ENCODE measurements around the gene TIMP3.

The TIMP3 gene

GRCh38 chr22:32830957-32831356 lies 29.5 kb downstream of the TIMP3 start:
- DNase-seq: no peak
- Histone ChIP-seq H3K27me3 (ENCODE audit: control insufficient read depth in 1 of 2, insufficient read depth in 1 of 2, low read length in 2 of 2) (no peaks in the 10 kb centered on the region), H2AFZ (ENCODE audit: low read depth, low read length) (no peak overlapping the region), H3K18ac (ENCODE audit: low read depth in 1 of 2, low read length in 2 of 2) (no peak overlapping the region), H3K23ac (ENCODE audit: low read length in 2 of 2) (no peak overlapping the region), H3K4me1 (ENCODE audit: control insufficient read depth, insufficient read depth, low read depth, low read length) (no peaks in the 10 kb centered on the region), H3K4me2 (ENCODE audit: low read length, poor library complexity, severe bottlenecking) (no peak overlapping the region), H2BK12ac (ENCODE audit: low read length in 2 of 2) (peak overlapping the region in 1 of 2 experiments; percentile 5), H3K27ac (ENCODE audit: low read length, poor library complexity, severe bottlenecking) (no peak overlapping the region), H3K9ac (ENCODE audit: low read length) (peak overlapping the region; percentile 35), H2AK5ac (ENCODE audit: low read length, severe bottlenecking) (no peak overlapping the region), H2BK5ac (ENCODE audit: low read depth, low read length, poor library complexity, severe bottlenecking) (no peak overlapping the region), H2BK120ac (ENCODE audit: low read depth, low read length) (no peak overlapping the region), H2BK15ac (ENCODE audit: low read depth, poor library complexity, severe bottlenecking) (no peak overlapping the region), H4K8ac (ENCODE audit: low read length) (no peak overlapping the region), H3K4ac (ENCODE audit: low read depth in 1 of 2, low read length in 2 of 2) (no peak overlapping the region), H3K79me1 (replicated peaks; ENCODE audit: low read length, poor library complexity, severe bottlenecking) (no peaks in the 10 kb centered on the region), H3K4me3 (ENCODE audit: insufficient read depth in 1 of 2, low read depth in 1 of 2, low read length in 2 of 2) (no peak overlapping the region), H3K9me3 (ENCODE audit: control insufficient read depth, low read length) (no peaks in the 10 kb centered on the region), H3K14ac (ENCODE audit: low read length in 2 of 2) (no peak overlapping the region), H3K36me3 (ENCODE audit: control insufficient read depth in 1 of 2, insufficient read depth in 2 of 2, low read depth in 1 of 2, low read length in 2 of 2) (peaks cover 0 to 85% of the 10 kb centered on the region in 2 experiments), H4K91ac (ENCODE audit: low read length) (no peak overlapping the region)
- WGBS: 94% methylated on average over 2 of the region's 2 CpGs

GRCh38 chr22:32831584-32831983 lies 30.1 kb downstream of the TIMP3 start:
- Histone ChIP-seq H3K18ac (ENCODE audit: low read depth in 1 of 2, low read length in 2 of 2) (no peak overlapping the region), H3K4ac (ENCODE audit: low read depth in 1 of 2, low read length in 2 of 2) (no peak overlapping the region), H4K91ac (ENCODE audit: low read length) (no peak overlapping the region), H3K9me3 (ENCODE audit: control insufficient read depth, low read length) (no peaks in the 10 kb centered on the region), H3K23ac (ENCODE audit: low read length in 2 of 2) (peak overlapping the region in 1 of 2 experiments; percentile 14), H3K36me3 (ENCODE audit: control insufficient read depth in 1 of 2, insufficient read depth in 2 of 2, low read depth in 1 of 2, low read length in 2 of 2) (peaks cover 0 to 88% of the 10 kb centered on the region in 2 experiments), H3K27ac (ENCODE audit: low read length, poor library complexity, severe bottlenecking) (no peak overlapping the region), H2BK12ac (ENCODE audit: low read length in 2 of 2) (no peak overlapping the region), H4K8ac (ENCODE audit: low read length) (no peak overlapping the region), H3K4me2 (ENCODE audit: low read length, poor library complexity, severe bottlenecking) (no peak overlapping the region), H2BK15ac (ENCODE audit: low read depth, poor library complexity, severe bottlenecking) (no peak overlapping the region), H2BK120ac (ENCODE audit: low read depth, low read length) (no peak overlapping the region), H3K79me1 (replicated peaks; ENCODE audit: low read length, poor library complexity, severe bottlenecking) (no peaks in the 10 kb centered on the region), H3K27me3 (ENCODE audit: control insufficient read depth in 1 of 2, insufficient read depth in 1 of 2, low read length in 2 of 2) (no peaks in the 10 kb centered on the region), H3K14ac (ENCODE audit: low read length in 2 of 2) (peak overlapping the region in 1 of 2 experiments; percentile 26), H2AK5ac (ENCODE audit: low read length, severe bottlenecking) (no peak overlapping the region), H2BK5ac (ENCODE audit: low read depth, low read length, poor library complexity, severe bottlenecking) (no peak overlapping the region), H3K4me1 (ENCODE audit: control insufficient read depth, insufficient read depth, low read depth, low read length) (no peaks in the 10 kb centered on the region), H2AFZ (ENCODE audit: low read depth, low read length) (no peak overlapping the region), H3K9ac (ENCODE audit: low read length) (peak overlapping the region; percentile 37), H3K4me3 (ENCODE audit: insufficient read depth in 1 of 2, low read depth in 1 of 2, low read length in 2 of 2) (no peak overlapping the region)
- WGBS: 83% methylated on average over 3 of the region's 3 CpGs
- DNase-seq: no peak

DNA sequence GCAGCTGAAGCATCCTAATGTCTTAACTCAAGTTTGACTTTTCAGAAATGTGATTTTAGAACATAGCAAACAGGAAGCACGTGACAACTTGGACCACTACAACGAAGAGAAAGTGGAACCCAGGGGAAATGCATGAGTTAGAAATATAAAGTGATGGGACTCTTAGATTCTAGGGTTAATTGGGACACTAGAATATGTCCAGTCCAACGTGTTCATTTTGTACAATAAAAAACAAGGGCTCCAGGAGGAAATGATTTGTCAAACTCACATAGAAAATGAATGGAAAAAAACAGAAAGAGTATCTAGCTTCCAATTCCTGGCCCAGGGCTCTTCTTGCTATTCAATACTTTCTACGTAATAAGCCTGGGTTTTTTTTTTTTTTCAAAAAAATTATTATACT lies 30.7 kb downstream of the TIMP3 start:
- 73% methylated on average over 3 of the region's 4 CpGs for WGBS

DNA sequence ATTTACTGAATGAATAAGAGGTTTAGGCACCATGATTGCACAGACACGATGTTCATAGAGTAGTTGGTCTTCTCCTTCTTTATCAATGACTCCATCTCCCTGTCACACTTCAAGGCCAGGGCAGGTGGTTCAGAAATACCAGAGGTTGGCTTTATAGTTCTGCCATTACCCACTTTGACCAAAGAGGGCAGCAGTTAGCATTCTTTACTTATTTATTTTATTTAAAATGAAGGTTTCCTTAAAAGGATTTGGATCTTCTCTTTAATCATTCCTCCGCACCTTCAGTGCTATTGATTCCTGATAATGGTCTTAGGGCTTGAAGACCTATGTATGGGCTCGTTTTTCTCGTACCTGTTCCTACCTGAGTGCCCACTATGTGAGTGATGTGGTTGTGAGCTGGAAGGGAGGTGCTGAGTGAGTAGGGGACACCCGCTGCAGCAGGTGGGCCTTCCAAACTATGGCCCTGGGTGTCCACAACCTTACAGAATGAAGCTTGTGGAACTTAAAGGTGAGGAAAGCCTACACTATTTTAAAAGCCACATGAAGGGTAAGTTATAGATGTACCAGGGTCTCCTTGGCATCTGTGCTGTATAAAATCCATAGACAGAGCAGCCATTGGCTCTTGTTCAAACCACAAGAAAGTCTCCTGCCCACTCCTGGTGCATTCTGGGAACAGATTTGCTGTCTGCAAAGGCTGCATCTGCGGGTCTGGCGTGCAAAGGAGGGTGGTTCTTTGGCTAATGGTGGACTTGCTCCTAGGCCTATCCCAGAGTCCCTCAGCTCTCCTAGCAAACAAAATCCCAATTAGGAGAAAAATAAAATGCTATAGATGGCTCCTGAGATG lies 35.0 kb downstream of the TIMP3 start:
- no peak overlapping the region for H2BK5ac ChIP-seq (ENCODE audit: low read depth, low read length, poor library complexity, severe bottlenecking)
- no peak overlapping the region for H3K4me2 ChIP-seq (ENCODE audit: low read length, poor library complexity, severe bottlenecking)
- H3K9me3 ChIP-seq (ENCODE audit: control insufficient read depth, low read length): no peaks in the 10 kb centered on the region
- H3K4me3 ChIP-seq (ENCODE audit: insufficient read depth in 1 of 2, low read depth in 1 of 2, low read length in 2 of 2): no peak overlapping the region
- no peaks in the 10 kb centered on the region for H3K79me1 ChIP-seq (replicated peaks; ENCODE audit: low read length, poor library complexity, severe bottlenecking)
- H3K27me3 ChIP-seq (ENCODE audit: control insufficient read depth in 1 of 2, insufficient read depth in 1 of 2, low read length in 2 of 2): no peaks in the 10 kb centered on the region
- H3K23ac ChIP-seq (ENCODE audit: low read length in 2 of 2): no peak overlapping the region
- H2AFZ ChIP-seq (ENCODE audit: low read depth, low read length): no peak overlapping the region
- no peak overlapping the region for H2BK12ac ChIP-seq (ENCODE audit: low read length in 2 of 2)
- H3K36me3 ChIP-seq (ENCODE audit: control insufficient read depth in 1 of 2, insufficient read depth in 2 of 2, low read depth in 1 of 2, low read length in 2 of 2): peaks cover 0 to 87% of the 10 kb centered on the region in 2 experiments
- H4K91ac ChIP-seq (ENCODE audit: low read length): peak overlapping the region; percentile 31
- no peak overlapping the region for H3K4ac ChIP-seq (ENCODE audit: low read depth in 1 of 2, low read length in 2 of 2)
- H2BK15ac ChIP-seq (ENCODE audit: low read depth, poor library complexity, severe bottlenecking): no peak overlapping the region
- H3K9ac ChIP-seq (ENCODE audit: low read length): no peak overlapping the region
- H2AK5ac ChIP-seq (ENCODE audit: low read length, severe bottlenecking): no peak overlapping the region
- 89% methylated on average over 7 of the region's 7 CpGs for WGBS
- DNase-seq: no peak
- H3K4me1 ChIP-seq (ENCODE audit: control insufficient read depth, insufficient read depth, low read depth, low read length): no peaks in the 10 kb centered on the region
- no peak overlapping the region for H2BK120ac ChIP-seq (ENCODE audit: low read depth, low read length)
- H3K27ac ChIP-seq (ENCODE audit: low read length, poor library complexity, severe bottlenecking): no peak overlapping the region
- H3K14ac ChIP-seq (ENCODE audit: low read length in 2 of 2): no peak overlapping the region
- H3K18ac ChIP-seq (ENCODE audit: low read depth in 1 of 2, low read length in 2 of 2): no peak overlapping the region
- H4K8ac ChIP-seq (ENCODE audit: low read length): no peak overlapping the region

More for the DNA sequence above, 30.7 kb downstream of the TIMP3 start:
- no peak overlapping the region for H3K4ac ChIP-seq (ENCODE audit: low read depth in 1 of 2, low read length in 2 of 2)
- H3K9ac ChIP-seq (ENCODE audit: low read length): peak overlapping the region; percentile 37
- no peak overlapping the region for H2BK5ac ChIP-seq (ENCODE audit: low read depth, low read length, poor library complexity, severe bottlenecking)
- no peak overlapping the region for H3K18ac ChIP-seq (ENCODE audit: low read depth in 1 of 2, low read length in 2 of 2)
- H3K36me3 ChIP-seq (ENCODE audit: control insufficient read depth in 1 of 2, insufficient read depth in 2 of 2, low read depth in 1 of 2, low read length in 2 of 2): peaks cover 0 to 94% of the 10 kb centered on the region in 2 experiments
- no peak overlapping the region for H3K4me2 ChIP-seq (ENCODE audit: low read length, poor library complexity, severe bottlenecking)
- H3K23ac ChIP-seq (ENCODE audit: low read length in 2 of 2): no peak overlapping the region
- H2BK15ac ChIP-seq (ENCODE audit: low read depth, poor library complexity, severe bottlenecking): no peak overlapping the region
- no peak overlapping the region for H3K27ac ChIP-seq (ENCODE audit: low read length, poor library complexity, severe bottlenecking)
- no peak overlapping the region for H2BK120ac ChIP-seq (ENCODE audit: low read depth, low read length)
- no peaks in the 10 kb centered on the region for H3K4me1 ChIP-seq (ENCODE audit: control insufficient read depth, insufficient read depth, low read depth, low read length)
- DNase-seq: no peak
- no peak overlapping the region for H4K8ac ChIP-seq (ENCODE audit: low read length)
- no peaks in the 10 kb centered on the region for H3K79me1 ChIP-seq (replicated peaks; ENCODE audit: low read length, poor library complexity, severe bottlenecking)
- no peak overlapping the region for H2AFZ ChIP-seq (ENCODE audit: low read depth, low read length)
- H3K4me3 ChIP-seq (ENCODE audit: insufficient read depth in 1 of 2, low read depth in 1 of 2, low read length in 2 of 2): no peak overlapping the region
- H3K14ac ChIP-seq (ENCODE audit: low read length in 2 of 2): no peak overlapping the region
- H4K91ac ChIP-seq (ENCODE audit: low read length): no peak overlapping the region
- H3K27me3 ChIP-seq (ENCODE audit: control insufficient read depth in 1 of 2, insufficient read depth in 1 of 2, low read length in 2 of 2): no peaks in the 10 kb centered on the region
- H2AK5ac ChIP-seq (ENCODE audit: low read length, severe bottlenecking): no peak overlapping the region
- no peak overlapping the region for H2BK12ac ChIP-seq (ENCODE audit: low read length in 2 of 2)
- H3K9me3 ChIP-seq (ENCODE audit: control insufficient read depth, low read length): no peaks in the 10 kb centered on the region
